DOHH2 (cell line): ENCODE results near the gene YBEY.

Experiments used
- H3F3A ChIP-seq: fragments of 200-600 bp; sonication (generic), shearing (Covaris generic); 2 replicates; pipeline ENCODE4 v1.6.0; 2016; ENCODE audit warnings: antibody characterized with exemption, mild to moderate bottlenecking; ENCODE audit not compliant: control insufficient read depth, insufficient read depth
- H3K27ac ChIP-seq: fragments of 200-600 bp; sonication (generic); 2 replicates; pipeline ENCODE4 v1.5.1; 2014; ENCODE audit warnings: low read depth, mild to moderate bottlenecking, low read length, moderate library complexity
- H3K27me3 ChIP-seq: fragments of 200-600 bp; sonication (generic); 2 replicates; pipeline ENCODE4 v1.6.1; 2014; ENCODE audit warnings: mild to moderate bottlenecking, low read length, mixed read lengths; ENCODE audit not compliant: control insufficient read depth
- H3K36me3 ChIP-seq: fragments of 200-600 bp; sonication (generic); 2 replicates; pipeline ENCODE4 v1.6.1; 2014; ENCODE audit warnings: mild to moderate bottlenecking, low read length, moderate library complexity, mixed read lengths; ENCODE audit not compliant: control insufficient read depth
- H3K4me1 ChIP-seq: fragments of 200-600 bp; sonication (generic); 2 replicates; pipeline ENCODE4 v1.6.1; 2014; ENCODE audit warnings: mild to moderate bottlenecking, low read length, mixed read lengths; ENCODE audit not compliant: control insufficient read depth
- H3K4me2 ChIP-seq: fragments of 200-600 bp; sonication (generic); 2 replicates; pipeline ENCODE4 v1.6.0; 2014; ENCODE audit warnings: mild to moderate bottlenecking, low read length, moderate library complexity
- H3K4me3 ChIP-seq: fragments of 200-600 bp; sonication (generic); 2 replicates; pipeline ENCODE4 v1.5.1; 2014; ENCODE audit warnings: mild to moderate bottlenecking, low read length, mixed read lengths
- H3K79me2 ChIP-seq: fragments of 200-600 bp; sonication (generic); 2 replicates; pipeline ENCODE4 v1.6.1; 2014; ENCODE audit warnings: mild to moderate bottlenecking, low read length, mixed read lengths; ENCODE audit not compliant: control insufficient read depth
- H3K9me2 ChIP-seq: fragments of 200-600 bp; sonication (generic); replicated peaks from 2 replicates; pipeline ENCODE4 v1.6.1; 2014; ENCODE audit warnings: mild to moderate bottlenecking, low read length, mixed read lengths; ENCODE audit not compliant: control insufficient read depth
- H3K9me3 ChIP-seq: fragments of 200-600 bp; sonication (generic); 2 replicates; pipeline ENCODE4 v1.6.1; 2014; ENCODE audit warnings: antibody characterized with exemption, low read length, mixed read lengths; ENCODE audit not compliant: control insufficient read depth, insufficient read depth
- H4K20me1 ChIP-seq: fragments of 200-600 bp; sonication (generic); 2 replicates; pipeline ENCODE4 v1.6.0; 2014; ENCODE audit warnings: low read depth, mild to moderate bottlenecking, antibody characterized with exemption, low read length, moderate library complexity; ENCODE audit not compliant: control insufficient read depth, insufficient read depth
- CTCF ChIP-seq: fragments of 200-600 bp; sonication (generic); IDR thresholded peaks from one replicate; pipeline ENCODE4 v1.5.1; 2014; ENCODE audit warnings: antibody characterized with exemption, mild to moderate bottlenecking, low read depth, low read length; ENCODE audit not compliant: poor library complexity, severe bottlenecking
- EZH2phosphoT487 ChIP-seq: fragments of 200-600 bp; sonication (generic); IDR thresholded peaks from 2 replicates; pipeline ENCODE4 v1.6.1; 2017; ENCODE audit warnings: borderline replicate concordance, mild to moderate bottlenecking, antibody characterized with exemption, low read length, moderate library complexity, mixed read lengths

YBEY gene

GRCh38 chr21:46274797-46275390 lies 11.2 kb upstream of the YBEY start:
- no peak overlapping the region for H3K4me3 ChIP-seq
- no peaks in the 10 kb centered on the region for H3K27me3 ChIP-seq
- H3K4me2 ChIP-seq: no peak overlapping the region
- no peaks in the 10 kb centered on the region for H3F3A ChIP-seq
- TF ChIP-seq CTCF: no peak
- TF ChIP-seq EZH2phosphoT487: no peak
- H4K20me1 ChIP-seq: no peaks in the 10 kb centered on the region
- H3K36me3 ChIP-seq: peaks cover 88% of the 10 kb centered on the region
- no peaks in the 10 kb centered on the region for H3K4me1 ChIP-seq
- no peak overlapping the region for H3K27ac ChIP-seq
- H3K9me3 ChIP-seq: no peaks in the 10 kb centered on the region
- peaks cover 13% of the 10 kb centered on the region for H3K79me2 ChIP-seq
- no peaks in the 10 kb centered on the region for H3K9me2 ChIP-seq

- H3K79me2 ChIP-seq: peaks cover 91% of the 10 kb centered on the region
- H3K4me3 ChIP-seq: peak overlapping the region; percentile 96
- no peak overlapping the region for H3K27ac ChIP-seq
- H3K4me1 ChIP-seq: peaks cover 36% of the 10 kb centered on the region
- H3K27me3 ChIP-seq: no peaks in the 10 kb centered on the region
- TF ChIP-seq EZH2phosphoT487: no peak
- TF ChIP-seq CTCF: no peak
- peaks cover 66% of the 10 kb centered on the region for H3K36me3 ChIP-seq
- peak overlapping the region; percentile 81 for H3K4me2 ChIP-seq
- H3K9me2 ChIP-seq: no peaks in the 10 kb centered on the region
- 0 out of 2 replicates have a peak, but pooled peaks cover 5% of the 10 kb centered on the region for H4K20me1 ChIP-seq
- no peaks in the 10 kb centered on the region for H3K9me3 ChIP-seq
- H3F3A ChIP-seq: peaks cover 5% of the 10 kb centered on the region; the same call in 1 of the 2 replicates
Observed at GRCh38 chr21:46284077-46284644, 2.0 kb upstream of the YBEY start.

GRCh38 chr21:46284733-46285132 lies 1.4 kb upstream of the YBEY start:
- H3K27me3 ChIP-seq: no peaks in the 10 kb centered on the region
- H3F3A ChIP-seq: peaks cover 5% of the 10 kb centered on the region; the same call in 1 of the 2 replicates
- H3K27ac ChIP-seq: peak overlapping the region; percentile 84; the same call in 1 of the 2 replicates
- no peaks in the 10 kb centered on the region for H3K9me3 ChIP-seq
- TF ChIP-seq CTCF (no peak), EZH2phosphoT487 (no peak)
- H4K20me1 ChIP-seq: 0 out of 2 replicates have a peak, but pooled peaks cover 5% of the 10 kb centered on the region
- H3K79me2 ChIP-seq: peaks cover 88% of the 10 kb centered on the region
- peaks cover 37% of the 10 kb centered on the region for H3K4me1 ChIP-seq
- H3K4me2 ChIP-seq: peak overlapping the region; percentile 81
- H3K9me2 ChIP-seq: no peaks in the 10 kb centered on the region
- H3K36me3 ChIP-seq: peaks cover 62% of the 10 kb centered on the region
- peak overlapping the region; percentile 96 for H3K4me3 ChIP-seq
